ENCODE data around the gene EMC7.

- TF ChIP-seq CTCF (IDR thresholded peaks at IDR 0.05) (no peak), POLR2AphosphoS5 (IDR thresholded peaks at IDR 0.05) (no peak), POLR2A (IDR thresholded peaks at IDR 0.05) (no peak)
Observed at GRCh38 chr15:34107315-34107714, 5.7 kb upstream of the EMC7 start.
